Measurements from ENCODE around the gene ADI1.
"Not testable (repeated sequence)": the region's sequence is repeated elsewhere in the genome, so short reads cannot be mapped to it uniquely, and the experiment has no call there.

ADI1 gene

DNA sequence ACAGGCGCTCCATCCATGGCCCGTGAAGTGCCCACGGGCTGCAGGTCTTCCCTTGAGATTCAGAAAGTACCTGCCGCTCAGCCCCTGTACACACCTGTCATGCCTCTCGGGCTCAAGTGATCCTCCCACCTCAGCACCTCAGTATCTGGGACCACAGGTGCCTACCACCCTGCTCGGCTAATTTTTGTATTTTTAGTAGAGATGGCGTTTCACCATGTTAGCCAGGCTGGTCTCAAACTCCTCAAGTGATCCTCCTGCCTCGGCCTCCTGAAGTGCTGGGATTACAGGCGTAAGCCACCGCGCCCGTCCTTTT is 26.9 kb downstream of the ADI1 start:
- not testable (repeated sequence) for DNase-seq

DNA sequence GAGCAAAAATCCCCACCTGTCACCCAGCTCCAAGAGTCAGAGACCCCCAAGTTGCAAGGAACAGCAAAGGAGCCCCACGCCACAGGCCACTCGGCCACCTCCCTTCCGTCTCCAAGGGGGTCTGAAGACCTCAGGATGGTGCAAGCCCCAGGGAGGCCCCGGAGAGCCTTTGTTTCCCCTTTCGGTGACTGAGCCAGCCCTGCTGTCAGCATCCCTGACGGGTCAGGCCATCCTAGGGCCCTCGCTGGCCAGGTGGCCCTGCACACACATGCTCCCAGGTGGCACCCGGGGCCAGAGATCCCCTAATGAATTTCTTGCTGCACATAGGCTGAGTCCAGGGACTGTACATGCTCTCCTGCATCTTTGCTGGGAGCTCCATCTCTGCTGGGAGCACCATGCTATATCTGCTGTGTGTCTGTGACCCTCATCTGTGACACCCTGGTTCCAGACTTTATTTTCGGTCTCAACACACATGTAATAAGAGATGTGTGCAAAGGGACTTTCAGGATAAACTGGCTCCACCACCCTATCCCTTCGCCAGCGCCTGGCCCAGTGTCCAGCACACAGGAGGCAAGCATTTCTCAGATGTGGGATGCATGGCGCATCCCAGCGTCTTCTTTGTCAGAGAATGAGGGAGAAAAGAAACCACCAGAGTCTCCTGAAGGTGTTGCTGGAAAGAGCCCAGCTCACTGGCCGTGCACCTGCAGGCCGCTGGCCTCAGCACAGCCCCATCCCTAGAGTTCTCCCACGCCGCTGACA is 27.4 kb downstream of the ADI1 start:
- no peak for DNase-seq

DNA sequence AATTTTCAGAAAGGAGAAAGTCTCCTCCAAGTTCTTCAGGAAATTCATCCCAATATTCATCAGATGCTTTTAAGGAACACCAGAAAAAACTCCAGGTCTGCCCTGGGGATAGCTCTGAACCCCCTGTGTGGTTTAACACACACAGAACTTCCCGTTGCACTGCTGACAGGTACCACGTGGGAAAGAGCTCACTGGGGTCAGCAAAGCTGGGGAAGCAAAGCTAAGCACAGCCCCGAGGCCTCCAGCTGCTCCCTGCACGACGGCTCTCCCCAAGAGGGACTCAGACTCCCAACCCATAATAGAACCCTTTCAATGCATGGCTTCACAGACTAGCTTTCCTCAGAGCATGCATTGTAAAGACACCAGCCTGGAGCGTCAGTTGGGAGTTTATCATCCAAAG is 28.0 kb downstream of the ADI1 start:
- DNase-seq = no peak

DNA sequence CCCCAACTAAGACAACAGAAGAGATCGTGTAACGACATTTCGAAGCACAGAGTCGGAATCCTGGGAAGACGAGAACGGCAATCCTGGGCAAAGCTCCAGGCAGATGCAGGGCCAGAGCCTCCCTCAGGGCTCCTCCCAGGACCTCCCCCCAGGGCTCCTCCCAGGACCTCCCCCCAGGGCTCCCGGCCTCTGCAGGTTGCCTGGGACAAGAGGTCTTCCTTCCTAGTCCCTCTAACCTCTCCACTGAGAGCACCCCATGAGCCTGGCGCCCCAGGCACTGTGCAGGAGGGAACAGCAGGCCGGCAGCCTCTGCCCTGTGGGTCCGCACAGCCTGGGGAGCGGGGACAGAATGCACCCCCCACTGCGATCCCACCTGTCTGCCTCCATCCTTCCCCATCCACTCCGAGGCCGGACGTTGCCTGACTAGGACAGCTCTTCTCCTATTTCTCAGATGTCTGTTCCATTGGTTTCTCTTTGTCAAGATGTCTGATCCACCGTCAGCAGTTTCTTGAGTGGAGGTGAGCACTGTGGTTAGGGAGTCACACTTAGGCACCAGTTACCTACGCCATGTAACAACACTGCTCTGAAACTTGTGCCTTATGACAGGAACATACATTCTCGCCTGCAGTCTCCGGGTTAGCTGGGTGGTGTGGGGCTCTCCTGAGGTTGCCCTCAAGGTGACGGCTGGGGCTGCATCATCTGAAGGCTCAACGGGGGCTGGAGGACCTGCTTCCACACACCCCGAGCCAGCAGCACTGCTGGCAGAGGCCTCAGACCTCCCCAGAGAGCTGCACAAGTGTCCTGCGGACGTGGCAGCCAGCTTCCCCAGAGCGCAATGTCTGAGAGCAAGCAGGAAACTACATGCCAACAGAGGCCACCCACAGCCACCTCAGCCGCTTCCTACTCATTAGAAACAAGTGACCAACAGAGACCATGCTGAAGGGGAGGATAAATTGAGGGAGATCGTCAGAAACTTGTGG is 28.9 kb downstream of the ADI1 start:
- DNase-seq = no peak

DNA sequence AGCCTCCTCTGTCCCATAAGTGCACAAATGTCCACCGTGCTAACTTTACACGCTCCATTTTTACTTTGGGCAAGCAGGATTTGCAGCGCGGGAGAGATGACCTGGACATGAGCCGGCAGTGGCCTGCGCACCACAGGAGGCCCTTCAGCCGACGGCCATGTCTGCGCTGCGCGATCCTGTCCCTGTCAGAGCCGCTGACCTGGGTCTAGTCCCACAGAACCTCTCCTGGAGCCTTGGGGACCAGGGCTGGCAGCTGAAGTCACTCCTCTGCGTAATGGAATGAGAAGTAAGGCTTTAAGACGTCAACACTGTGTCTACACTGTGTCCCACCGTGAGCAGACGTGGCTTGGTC is 29.6 kb downstream of the ADI1 start:
- no peak for DNase-seq

DNA sequence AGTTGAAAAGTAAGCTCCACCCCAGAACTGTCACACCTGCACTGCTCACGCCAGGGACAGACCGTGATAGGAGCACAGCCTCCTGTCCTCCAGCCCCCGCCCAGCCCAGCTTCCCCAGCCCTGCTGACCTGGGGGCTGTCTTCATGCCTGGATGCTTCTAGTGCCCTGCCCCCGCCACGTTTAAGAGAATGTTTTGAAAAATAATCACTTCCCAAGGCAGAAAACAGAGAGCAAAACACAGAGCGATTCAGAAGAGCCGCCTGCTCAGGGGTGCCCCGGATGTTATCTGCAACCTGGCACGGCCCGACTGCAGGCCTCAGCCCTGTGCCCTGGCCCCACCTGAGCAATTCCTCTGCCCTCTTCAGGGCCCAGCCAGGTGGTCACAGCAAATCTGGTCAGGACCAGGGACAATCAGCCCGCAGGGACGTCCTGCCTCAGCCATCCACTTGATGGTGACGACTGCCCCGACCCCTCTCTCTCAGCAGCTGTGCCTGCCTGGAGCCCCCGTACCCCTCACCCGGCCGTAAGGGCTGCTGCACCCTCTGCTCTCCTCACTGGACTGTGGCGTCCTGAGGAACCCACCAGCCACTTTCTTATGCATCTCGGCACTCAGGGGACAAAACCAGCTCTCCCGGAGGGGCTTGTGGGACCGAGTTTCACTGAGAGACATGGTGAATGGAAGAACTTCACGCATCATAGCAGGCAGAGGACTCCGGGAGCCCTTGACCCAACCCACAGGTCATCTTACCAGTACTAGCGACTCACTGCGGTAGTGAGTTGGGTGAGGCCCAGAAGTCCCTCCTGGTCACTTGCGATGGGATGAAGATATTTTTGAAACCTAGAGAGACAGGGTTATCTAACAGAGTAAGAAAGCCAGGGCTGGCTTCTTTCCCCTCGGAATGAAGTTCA is 30.2 kb downstream of the ADI1 start:
- DNase-seq = no peak

DNA sequence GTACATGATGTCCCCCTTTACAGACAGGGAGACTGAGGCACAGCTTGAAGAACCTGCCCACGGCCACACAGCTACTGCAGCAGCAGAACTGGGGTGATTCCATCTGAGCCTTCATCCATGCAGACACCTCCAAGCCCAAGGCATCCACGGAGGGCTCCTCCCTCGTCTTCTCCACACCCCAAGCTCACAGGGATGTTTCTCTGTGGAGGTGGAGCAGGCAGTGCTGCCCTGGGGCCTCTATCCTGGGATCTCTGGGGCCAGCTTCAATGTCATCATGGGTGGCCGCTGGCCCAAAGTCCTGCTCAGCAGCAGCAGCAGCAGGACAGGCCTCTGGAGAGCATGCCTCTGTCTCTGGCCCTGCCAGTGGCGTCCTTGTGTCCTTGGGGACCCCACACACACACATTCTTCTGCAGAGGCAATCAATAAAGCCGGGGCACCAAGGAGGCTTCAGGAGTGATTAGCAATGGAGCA is 31.2 kb downstream of the ADI1 start:
- no peak for DNase-seq

DNA sequence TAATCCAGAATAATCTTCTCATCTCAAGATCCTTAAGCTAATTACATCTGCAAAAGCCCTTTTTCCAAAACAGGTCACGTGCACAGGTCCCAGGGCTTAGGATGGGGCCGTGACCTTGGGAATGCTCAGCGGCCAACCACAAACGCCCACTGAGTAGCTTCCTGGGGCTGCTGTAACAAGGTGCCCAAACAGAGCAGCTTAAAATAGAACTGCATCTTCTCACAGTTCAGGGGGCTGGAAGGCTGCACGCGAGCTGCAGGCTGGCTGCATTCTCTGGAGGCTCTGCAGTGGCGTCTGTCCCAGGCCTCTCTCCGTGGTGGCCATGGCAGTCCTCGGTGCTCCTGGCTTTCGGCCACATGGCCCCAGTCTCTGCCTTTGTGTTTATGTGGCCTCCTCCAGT is 31.9 kb downstream of the ADI1 start:
- no peak for DNase-seq

DNA sequence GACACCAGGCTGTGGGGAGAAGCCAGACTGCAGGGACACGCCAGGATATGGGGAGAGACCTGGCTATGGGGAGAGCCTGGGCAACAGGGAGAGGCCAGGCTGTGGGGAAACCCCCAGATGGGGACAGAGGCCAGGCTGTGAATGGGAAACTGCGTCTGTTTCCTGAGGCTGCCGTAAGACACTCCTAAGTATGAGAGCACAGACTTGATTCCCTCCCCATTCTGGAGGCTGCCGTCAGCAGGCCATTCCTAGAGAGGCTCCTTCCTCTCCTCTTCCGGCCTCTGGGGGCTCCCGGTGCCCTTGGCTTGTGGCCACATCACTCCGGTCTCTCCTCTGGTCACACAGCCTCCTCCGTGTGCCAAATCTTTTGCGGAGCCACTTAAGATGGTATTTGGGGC is 32.3 kb downstream of the ADI1 start:
- DNase-seq = no peak

DNA sequence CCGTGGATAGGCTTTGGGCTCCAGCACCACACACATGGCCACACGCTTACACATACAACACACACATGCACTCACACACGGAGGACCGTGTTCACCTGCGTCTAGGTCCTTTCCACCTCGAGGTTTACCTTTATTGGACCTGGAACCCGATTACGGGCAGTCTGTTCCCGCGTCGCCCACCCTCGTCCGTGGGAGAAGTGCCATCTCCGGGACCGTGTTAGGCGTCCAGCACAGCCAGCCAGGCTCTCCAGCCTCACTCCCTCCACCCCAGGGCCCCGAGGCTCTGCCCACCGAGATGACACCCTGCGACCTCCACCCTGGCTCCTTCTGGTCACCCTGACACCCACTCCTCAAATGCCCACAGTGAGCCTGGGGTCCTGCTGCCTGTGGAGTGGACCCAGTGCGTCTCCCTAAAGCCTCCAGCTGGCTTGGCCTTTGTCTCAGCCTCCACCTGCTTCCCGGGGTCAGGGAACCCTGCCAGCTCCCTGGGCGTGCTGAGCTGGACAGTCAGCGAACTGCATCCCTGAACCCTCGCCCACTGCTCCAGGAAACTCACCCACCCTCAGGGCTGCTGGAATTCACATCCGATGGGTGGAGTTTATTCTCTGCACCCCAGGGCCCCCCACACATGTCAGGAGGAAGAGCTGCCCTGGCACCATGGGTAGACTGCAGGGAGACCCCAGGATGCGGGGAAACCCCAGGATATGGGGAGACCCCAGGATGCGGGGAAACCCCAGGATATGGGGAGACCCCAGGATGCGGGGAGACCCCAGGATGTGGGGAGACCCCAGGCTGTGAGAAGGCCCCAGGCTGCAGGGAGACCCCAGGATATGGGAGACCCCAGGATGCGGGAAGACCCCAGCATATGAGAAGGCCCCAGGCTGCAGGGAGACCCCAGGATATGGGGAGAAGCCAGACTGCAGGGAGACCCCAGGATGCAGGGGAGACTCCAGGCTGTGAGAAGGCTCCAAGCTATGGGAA is 33.0 kb downstream of the ADI1 start:
- no peak for DNase-seq

DNA sequence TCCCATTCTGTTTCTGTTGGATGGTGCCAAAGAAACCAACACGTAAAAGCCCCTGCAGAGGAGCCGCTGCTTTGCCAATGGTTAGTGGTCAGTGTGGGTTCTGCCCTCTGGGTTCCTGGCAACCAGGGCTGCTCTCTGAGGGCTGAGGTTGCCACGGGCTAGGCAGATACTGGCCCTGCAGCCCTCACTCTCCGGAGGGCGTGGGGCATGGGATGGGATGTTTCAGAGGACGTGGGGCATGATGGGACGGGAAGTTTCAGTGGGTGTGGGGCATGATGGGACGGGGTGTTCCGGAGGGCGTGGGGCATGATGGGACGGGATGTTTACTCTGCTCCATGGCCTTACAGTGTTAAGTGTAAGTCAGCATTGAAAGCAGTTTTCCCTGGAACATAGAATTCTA is 34.2 kb downstream of the ADI1 start:
- no peak for DNase-seq

DNA sequence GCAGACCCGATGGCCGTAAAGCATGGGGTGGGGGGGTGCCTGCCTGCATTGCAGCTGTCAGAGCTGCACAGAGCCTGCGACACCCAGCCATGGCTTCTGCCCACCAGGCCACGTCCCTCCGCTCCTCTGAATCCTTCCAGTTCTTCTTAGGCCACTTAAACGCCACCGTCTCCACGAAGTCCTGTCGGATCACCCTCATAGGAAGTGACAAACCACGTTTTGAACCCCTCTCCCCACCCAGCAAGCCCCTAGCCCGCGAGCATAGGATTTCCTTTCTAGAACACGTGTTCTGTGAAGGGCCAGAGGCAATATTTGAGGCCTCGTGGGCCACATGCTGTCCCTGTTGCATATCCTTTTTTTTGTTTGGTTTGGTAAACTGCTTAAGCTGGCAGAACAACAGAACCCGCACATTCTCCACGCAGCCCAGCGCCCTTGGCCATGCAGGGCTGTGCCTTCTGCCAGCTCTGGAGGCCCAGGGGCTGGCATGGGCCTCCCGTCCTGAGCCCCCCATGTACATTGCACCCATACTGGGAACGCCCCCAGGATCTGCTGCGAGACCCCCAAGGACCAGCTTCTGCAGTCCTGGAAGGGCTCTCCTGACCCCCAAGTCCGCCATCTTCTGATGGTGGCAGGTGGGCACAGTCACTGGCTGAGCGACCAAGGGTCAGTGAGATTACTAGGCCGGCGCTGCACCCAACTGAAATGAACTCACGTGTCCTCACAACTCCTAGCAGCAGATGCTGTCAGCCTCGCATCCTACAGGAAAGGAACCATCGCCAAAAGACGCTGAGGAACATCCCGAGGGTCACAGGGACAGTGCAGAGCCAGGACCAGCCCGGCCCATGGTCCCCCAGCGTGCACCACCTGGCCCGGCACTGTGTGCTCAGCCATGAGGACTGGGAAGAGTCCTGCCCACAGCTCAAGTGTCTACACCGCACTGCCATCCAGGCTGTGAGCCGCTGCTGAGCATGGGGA is 35.1 kb downstream of the ADI1 start:
- DNase-seq = no peak

DNA sequence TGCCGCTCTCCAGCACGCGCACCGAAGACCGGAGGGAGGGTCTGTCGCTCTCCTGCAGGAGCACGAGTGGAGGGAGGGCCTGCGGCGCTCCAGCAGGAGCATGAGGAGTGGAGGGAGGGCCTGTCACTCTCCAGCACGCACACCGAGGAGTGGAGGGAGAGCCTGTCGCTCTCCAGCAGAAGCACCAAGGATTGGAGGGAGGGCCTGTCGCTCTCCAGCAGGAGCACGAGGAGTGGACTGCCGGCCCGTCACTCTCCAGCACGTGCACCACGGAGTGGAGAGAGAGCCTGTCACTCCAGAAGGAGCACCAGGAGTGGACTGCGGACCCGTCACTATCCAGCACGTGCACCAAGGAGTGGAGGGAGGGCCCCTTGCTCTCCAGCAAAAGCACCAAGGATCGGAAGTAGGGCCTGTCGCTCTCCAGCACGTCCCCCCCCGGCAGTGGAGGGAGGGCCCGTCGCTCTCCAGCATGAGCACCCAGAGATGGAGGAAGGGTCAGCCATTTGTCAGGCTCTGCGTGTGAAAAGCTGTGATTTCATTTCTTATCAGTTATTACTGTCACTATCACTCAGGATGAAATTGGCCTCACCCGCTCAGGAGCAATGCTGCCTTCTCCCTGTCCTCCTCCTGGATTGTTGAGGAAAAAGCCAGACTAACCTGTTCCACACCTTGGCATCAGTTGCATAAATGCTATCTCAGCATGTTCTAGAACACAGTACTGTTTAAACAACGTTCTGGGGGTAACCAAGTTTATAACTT is 35.9 kb downstream of the ADI1 start:
- no peak for DNase-seq

DNA sequence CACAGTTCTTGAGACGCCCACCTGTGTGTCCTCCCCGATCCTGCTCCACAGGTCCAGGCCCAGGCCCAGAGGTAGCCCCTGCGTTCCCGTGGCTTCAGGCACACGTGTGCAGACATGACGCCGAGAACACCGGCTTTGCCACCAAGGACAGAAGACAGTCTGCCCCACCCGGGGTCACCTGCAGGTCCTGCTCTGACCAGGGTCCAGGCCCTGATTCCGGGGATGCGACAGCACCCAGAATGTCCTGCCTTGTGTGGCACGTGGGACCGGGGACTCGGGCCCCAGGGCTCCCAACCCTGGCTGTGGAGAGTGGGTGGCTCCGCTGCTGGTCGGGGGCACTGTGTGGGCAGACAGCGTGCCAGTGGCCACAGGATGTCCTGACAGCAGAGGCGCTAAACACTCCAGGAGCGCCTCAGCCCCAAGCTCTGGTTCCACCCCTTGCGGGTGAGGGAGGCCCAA is 36.9 kb downstream of the ADI1 start:
- DNase-seq = no peak

DNA sequence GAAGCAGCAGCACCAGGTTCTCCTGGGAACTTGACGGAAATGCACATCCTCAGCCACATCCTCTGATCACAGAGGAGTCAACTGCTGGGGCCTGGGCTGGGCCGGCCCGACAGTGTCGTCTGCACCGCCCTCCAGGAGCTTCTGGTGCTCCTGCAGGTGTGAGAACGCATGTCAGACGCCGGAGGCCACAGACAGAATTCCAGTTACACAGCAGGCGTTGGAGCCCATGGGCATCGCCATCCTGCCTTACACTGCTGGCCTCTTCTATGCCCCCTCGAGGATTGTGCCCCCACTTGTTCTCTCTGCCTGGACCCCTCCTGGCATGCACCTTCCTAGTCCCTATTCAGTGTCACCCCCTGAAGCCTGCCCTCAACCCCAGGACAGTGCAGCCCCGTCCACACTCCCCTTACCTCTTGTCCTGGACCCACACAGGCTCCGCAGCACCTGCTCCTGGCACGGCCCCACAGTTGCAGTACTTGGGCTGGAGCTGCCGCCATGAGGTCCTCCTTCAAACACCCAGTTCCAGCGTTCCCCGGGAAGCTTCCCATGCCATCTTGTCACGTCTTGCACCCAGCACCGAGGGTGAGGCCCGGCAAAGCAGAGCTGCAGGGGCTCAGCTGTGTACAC is 37.5 kb downstream of the ADI1 start:
- no peak for DNase-seq

DNA sequence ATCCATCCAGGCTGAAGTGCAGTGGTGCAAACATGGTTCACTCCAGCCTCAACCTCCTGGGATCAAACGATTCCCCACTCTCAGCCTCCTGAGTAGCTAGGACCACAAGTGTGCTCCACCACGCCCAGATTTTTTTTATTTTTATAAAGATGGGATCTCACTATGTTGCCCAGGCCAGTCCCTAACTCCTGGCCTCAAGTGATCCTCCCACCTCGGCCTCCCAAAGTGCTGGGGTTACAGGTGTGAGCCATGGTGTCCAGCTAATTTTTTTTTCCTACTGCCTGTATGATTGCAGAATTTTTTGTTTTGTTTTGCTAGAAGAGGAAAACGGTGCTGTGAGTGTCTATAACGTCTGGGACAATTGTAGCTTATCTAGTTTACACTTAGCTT is 38.3 kb downstream of the ADI1 start:
- no peak for DNase-seq

DNA sequence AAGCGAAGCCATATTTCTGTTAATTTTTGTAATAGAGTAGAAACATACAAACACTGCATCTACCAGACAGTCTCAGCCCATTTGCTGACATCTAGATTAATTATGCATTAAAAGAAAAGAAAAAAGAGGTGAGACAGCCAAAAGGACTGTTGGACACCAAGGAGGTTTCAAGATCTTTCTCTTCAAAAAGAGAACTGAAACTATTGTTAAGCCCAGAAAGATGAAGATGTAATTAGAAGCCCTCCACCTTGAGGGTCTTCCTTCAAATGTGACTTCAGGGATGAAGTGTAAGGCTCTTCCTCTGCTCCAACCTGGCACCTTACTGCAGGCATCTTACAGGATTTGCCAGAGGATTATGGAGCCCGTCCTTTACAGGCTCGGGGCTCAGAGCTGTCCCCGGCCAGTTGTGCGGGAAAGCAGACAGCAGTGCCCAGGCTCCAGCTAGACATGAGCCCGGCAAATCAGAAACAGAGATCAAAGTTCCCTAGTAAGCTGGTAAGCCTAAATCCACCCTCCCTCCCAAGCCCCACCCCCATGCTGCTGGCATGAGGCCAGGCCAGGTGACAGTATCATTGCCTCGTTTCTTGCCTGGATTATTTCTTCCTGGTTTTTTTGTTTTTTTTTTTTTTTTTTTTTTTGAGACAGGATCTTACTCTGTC is 38.9 kb downstream of the ADI1 start:
- DNase-seq = no peak

DNA sequence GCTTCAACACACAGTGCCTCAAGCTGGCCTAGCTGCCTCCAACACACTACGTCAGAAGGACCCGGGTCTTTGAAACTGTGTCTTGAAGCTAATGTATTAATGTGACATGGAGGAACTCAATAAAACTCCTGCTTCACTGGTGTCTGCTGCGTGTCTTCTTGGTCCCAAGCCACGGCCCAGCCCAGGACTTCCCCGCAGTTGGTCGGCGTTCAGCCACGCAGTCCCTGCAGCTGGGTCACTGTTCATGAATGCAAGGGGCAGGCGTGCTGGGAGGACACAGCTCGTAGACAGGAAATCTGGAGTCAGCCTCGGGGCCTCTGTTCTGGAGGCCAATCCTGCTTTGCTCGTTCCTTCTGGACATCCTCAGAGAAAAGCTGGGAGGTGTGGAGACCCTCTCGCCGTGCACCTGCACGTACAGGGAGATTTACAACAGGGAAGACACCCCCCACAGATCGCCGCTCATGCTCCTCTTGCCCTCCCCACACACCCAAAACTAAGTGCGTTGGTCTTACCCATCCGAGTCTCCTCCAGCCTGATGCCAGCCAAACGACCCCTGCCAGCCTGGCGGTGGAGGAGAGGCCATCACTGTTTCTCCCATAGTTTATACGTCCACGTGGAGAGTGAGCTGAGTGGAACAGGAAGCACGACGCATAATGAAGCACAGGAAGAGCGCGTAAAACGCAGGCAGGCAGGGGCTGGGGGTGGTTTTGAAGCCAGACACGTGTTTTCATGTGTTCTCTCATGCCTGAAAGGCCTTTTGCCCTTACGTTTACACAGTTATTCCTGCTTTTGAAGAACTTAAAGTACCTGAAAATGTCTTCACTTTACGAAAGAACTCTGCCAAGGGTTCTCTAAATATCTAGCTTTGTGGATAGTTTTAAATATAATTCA is 39.7 kb downstream of the ADI1 start:
- no peak for DNase-seq
